Activated CD8-positive, alpha-beta T cell treated with anti-CD3 and anti-CD28 coated beads, Interleukin-2, amount 10 ng/mL, durations not matched to agents 7 days and 5 days (primary cell): ENCODE measurements around the gene SERPINB11. TPM values are rescaled to one million over a fixed set of nuclear protein-coding genes. Genes with fewer than 3 reads are reported as not detected.

Experiments used
- total RNA-seq, 2 experiments: library from RNA; stranded (reverse); gene quantifications; one replicate each; pipeline ENCODE4 v1.2.3, GENCODE V29; 2021

SERPINB11 gene
- total RNA-seq, 2 experiments from 2014 or later: not detected

Other genes starting within 250 kb of the SERPINB11 start
- gene SERPINB5, start 226.0 kb upstream of the SERPINB11 start, total RNA-seq: not detected
- not detected for gene SERPINB12, start 160.6 kb upstream of the SERPINB11 start, total RNA-seq
- gene SERPINB13, start 115.6 kb upstream of the SERPINB11 start, total RNA-seq: not detected
- gene SERPINB4, start 58.7 kb upstream of the SERPINB11 start, total RNA-seq: not detected
- gene SERPINB3, start 41.1 kb upstream of the SERPINB11 start, total RNA-seq: not detected
- not detected for gene SERPINB7, start 72.5 kb downstream of the SERPINB11 start, total RNA-seq
- not detected for gene SERPINB2, start 184.7 kb downstream of the SERPINB11 start, total RNA-seq
- not detected for gene SERPINB10, start 205.0 kb downstream of the SERPINB11 start, total RNA-seq
- gene HMSD, start 246.3 kb downstream of the SERPINB11 start, total RNA-seq: under 1 TPM in 1 of 2 experiments, not detected in 1; 0.26 TPM